Measurements from ENCODE around the gene ALG12. TPM values are rescaled to one million over a fixed set of nuclear protein-coding genes. Genes with fewer than 3 reads are reported as not detected.

ALG12 gene
- total and polyA plus RNA-seq, 2 of the 13 experiments (the other 11 are each of a cell fraction or from before 2014, with no cell fraction given): 7.8 to 15.8 TPM

DNA sequence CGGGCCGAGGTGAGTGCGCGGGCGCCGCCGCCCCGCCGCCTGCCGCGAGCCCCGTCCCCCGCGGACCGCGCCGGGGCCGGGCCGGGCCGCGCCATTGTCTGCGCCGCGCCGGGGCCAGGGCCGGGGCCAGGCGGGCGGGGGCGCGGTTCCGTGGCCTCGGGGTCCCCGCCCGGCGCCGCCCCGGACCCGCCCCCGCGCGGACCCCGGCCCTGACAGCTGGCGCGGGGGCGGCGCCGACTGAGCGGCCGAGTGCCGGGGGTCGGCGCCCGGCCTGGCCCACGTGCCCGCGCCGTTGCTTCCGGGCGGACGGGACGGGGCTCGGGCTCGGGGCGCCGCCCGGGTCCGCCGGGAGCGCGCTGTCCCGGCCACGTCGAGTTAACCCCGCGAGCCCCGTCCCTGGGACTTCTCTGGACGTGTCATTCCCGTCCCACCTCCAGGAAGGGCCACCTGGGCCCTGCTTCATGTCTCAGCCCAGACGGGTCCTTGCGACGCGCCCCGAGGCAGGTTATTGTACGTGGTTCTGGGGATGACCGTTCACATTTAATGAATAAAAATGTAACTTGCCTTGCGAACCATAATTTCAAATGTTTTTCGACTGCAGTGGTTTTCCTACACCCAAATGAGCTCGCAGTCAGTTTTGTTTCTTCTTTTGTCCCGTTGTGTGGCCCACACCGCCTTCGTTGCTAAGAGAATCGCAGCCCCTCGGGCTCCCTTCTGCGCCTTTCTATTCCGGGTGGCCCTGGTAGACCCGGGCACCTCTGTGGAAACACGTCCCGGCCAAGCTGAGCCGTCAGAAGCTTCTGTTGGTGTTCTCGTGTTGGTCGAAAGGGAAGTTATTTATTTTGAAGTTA, 64.0 kb downstream of the ALG12 start (continued):
- TF ChIP-seq NCOR1 (IDR thresholded peaks at IDR 0.05; ENCODE audit: borderline replicate concordance, low read length) (no peak), RFX3 (CRISPR knock-in tag; IDR thresholded peaks at IDR 0.05) (0 out of 2 replicates have a peak, but pooled peaks have one; percentile 8), MZF1 (CRISPR knock-in tag; IDR thresholded peaks at IDR 0.05; ENCODE audit: borderline replicate concordance) (no peak), ZNF720 (CRISPR knock-in tag; IDR thresholded peaks at IDR 0.05) (no peak), ZNF816 (CRISPR knock-in tag; IDR thresholded peaks at IDR 0.05; ENCODE audit: borderline replicate concordance) (no peak), ZNF878 (CRISPR knock-in tag; IDR thresholded peaks at IDR 0.05) (no peak), ZNF703 (CRISPR knock-in tag; IDR thresholded peaks at IDR 0.05; ENCODE audit: borderline replicate concordance) (no peak), ZNF143 (CRISPR knock-in tag; IDR thresholded peaks at IDR 0.05) (no peak), ZNF746 (CRISPR knock-in tag; IDR thresholded peaks at IDR 0.05) (no peak), EHMT2 (IDR thresholded peaks at IDR 0.05; ENCODE audit: borderline replicate concordance, low read depth, low read length) (no peak), MXD4 (CRISPR knock-in tag; IDR thresholded peaks at IDR 0.05) (no peak), ZZZ3 (CRISPR knock-in tag; IDR thresholded peaks at IDR 0.05; ENCODE audit: borderline replicate concordance) (no peak), KDM1A (CRISPR knock-in tag; IDR thresholded peaks at IDR 0.05) (no peak), ZNF451 (CRISPR knock-in tag; IDR thresholded peaks at IDR 0.05) (no peak), POLR2A (IDR thresholded peaks at IDR 0.05; ENCODE audit: insufficient read depth in 1 of 2, low read depth in 2 of 2, low read length in 2 of 2) (peak in 1 of 2 experiments; percentile 37; a peak in 1 of 4 replicates), ZBTB40 (IDR thresholded peaks at IDR 0.05) (no peak), ZBTB40 (CRISPR knock-in tag; IDR thresholded peaks at IDR 0.05) (peak; percentile 41; the same call in 1 of the 2 replicates), POGK (CRISPR knock-in tag; conservative IDR thresholded peaks at IDR 0.05) (0 out of 2 replicates have a peak, but pooled peaks have one; percentile 22), ZSCAN9 (CRISPR knock-in tag; IDR thresholded peaks at IDR 0.05; ENCODE audit: borderline replicate concordance) (no peak)
